LNCaP clone FGC (cell line): ENCODE measurements around the gene NFIA.

Experiments used
- DNase-seq: peaks from one replicate; pipeline ENCODE4 v3.0.0-alpha.2; 2011; ENCODE audit warnings: low read depth
- H3K4me3 ChIP-seq: 2 replicates; pipeline ENCODE4 v1.5.1; 2011; ENCODE audit warnings: mild to moderate bottlenecking, low read depth, low read length, control low read depth
- CTCF ChIP-seq: IDR thresholded peaks from 2 replicates; pipeline ENCODE4 v1.5.1; 2012; ENCODE audit warnings: mild to moderate bottlenecking; ENCODE audit not compliant: control insufficient read depth, insufficient read depth; ENCODE audit errors: extremely low read depth

The NFIA gene

GRCh38 chr1:61397935-61398334 lies 315.6 kb downstream of the NFIA start:
- no peak overlapping the region for H3K4me3 ChIP-seq
- no peak for TF ChIP-seq CTCF
- no peak for DNase-seq

- no peak for TF ChIP-seq CTCF
- no peak for DNase-seq
- no peak overlapping the region for H3K4me3 ChIP-seq
Observed at GRCh38 chr1:61399199-61399598, 316.8 kb downstream of the NFIA start.

GRCh38 chr1:61400131-61400770 lies 317.9 kb downstream of the NFIA start:
- no peak for TF ChIP-seq CTCF
- no peak overlapping the region for H3K4me3 ChIP-seq
- DNase-seq: no peak

- no peak for DNase-seq
- TF ChIP-seq CTCF: no peak
- H3K4me3 ChIP-seq: no peak overlapping the region
Observed at GRCh38 chr1:61400997-61401396, 318.6 kb downstream of the NFIA start.

- no peak for DNase-seq
- H3K4me3 ChIP-seq: no peak overlapping the region
- no peak for TF ChIP-seq CTCF
Observed at GRCh38 chr1:61403679-61404596, 321.6 kb downstream of the NFIA start.

GRCh38 chr1:61404597-61405376 lies 322.4 kb downstream of the NFIA start:
- TF ChIP-seq CTCF: no peak
- DNase-seq: no peak
- H3K4me3 ChIP-seq: no peak overlapping the region
